Suppressor macrophage treated with lipopolysaccharide for 4 hours (primary cell): ENCODE data around the gene SLC39A8.
"Not testable (repeated sequence)": the region's sequence is repeated elsewhere in the genome, so short reads cannot be mapped to it uniquely, and the experiment has no call there.

Source experiments
- DNase-seq: peaks from one replicate; pipeline ENCODE4 v3.0.0-alpha.2; 2020

SLC39A8 gene

DNA sequence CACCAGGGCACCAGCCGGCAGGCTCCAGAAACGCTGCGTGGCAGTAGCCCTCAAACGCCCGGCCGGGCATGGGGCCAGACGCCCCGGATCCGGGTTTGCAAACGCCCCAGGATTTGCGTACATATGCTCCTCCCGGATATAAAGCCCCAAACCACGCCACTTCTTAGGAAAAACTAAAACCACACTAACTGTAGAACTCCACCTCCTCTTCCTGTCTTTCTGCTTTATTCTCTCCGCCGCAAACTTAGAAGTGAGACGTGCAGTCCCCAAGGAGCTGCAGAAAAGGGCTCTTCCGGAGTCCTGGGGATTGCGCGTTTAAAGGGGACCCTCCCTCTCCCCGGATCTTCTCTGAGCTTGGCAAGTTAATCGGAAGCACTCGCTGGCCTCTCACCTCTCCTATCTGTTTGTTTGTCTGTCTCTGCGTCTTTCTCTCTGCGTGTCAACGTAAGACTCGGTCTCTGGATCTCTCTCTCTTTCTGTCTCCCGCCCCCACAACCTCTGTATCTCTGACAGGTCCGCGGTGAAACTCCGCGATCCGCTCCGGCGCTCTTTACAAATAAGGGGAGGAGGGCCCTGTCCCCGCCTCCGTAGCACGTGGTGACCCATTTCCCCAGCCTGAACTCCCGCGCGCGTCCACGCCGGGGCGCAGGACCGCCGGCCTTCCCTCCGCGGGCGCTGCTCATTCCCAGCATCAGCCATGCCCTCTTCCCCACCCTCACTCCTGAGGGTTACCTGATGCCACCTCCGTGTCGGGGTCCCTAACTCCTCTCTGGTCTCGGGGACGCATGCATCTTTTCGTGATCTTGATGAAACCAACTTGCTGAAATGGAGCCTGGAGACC, at the start of gene SLC39A8:
Gene SLC39A8 (minus strand): TSS at position 529 of the 841 bp plus-strand sequence. CDS start 820 bp downstream, outside the sequence.
- peak; percentile 94 for DNase-seq

DNA sequence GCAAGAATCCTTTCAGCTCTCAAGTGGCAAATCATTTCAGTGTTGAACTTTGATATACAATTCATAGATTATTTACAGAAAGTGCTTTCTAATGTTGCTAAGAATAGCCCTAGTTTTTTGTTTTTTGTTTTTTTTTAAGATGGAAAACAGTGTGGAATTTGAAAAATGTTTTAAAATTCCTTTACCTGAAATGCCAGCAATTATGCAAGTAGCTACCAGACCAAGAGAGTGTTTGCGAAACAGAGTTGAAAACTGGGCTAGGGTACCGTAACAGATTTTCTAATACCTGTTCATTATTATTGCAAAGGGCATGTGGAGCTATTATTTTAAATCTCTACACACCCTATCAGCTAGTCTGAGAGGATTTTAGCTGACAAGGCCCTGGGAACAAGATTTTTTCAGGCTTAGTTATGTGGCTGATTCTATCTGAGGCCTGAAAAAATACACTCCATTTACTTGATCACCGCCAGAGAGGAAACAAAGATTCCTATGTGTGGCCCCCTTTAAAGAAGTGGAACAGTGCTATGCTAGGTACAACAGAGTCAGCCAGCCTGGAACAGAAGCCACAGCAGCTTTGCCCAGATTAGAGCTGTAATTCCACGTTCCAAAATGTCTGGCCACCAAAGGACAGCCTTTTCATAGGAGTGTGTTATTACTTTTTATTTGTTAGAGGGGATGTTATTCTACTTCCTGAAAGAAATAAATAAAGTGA, 46.9 kb upstream of the SLC39A8 start:
- DNase-seq = no peak

DNA sequence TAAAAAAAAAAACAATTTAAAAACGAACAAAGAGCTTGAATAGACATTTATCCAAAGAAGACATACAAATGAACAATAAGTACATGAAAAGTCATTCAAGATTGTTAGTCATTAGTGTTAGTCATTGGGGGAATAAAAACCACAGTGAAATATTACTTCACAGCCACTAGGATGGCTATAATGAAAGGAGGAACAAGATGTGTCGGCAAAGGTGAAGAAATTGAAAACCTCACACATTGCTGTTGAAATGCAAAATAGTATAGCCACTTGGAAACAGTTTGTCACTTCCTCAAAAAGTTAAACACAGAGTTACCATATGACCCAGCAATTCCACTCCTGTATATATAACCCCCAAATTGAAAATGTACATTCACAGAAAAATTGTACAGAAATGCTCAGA, 45.2 kb upstream of the SLC39A8 start:
- DNase-seq = peak; percentile 93

DNA sequence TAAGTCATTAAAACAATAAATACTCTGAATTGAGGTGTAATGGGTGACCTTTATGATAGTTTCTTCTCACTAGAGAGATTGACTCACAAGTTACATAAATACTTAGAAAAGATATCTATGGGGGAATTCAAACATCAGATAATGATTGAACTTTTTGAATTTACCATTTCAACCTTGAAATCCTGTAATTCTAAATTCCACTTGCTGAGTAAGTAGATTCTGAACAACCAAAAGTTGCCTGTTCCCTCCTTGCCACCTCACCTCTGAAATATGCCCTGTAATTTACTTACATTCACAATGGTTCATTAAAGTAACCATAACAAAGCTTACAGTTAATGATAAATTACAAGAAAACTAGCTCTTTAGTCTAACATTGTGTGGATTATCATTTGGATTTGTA, 43.3 kb upstream of the SLC39A8 start:
- no peak for DNase-seq

DNA sequence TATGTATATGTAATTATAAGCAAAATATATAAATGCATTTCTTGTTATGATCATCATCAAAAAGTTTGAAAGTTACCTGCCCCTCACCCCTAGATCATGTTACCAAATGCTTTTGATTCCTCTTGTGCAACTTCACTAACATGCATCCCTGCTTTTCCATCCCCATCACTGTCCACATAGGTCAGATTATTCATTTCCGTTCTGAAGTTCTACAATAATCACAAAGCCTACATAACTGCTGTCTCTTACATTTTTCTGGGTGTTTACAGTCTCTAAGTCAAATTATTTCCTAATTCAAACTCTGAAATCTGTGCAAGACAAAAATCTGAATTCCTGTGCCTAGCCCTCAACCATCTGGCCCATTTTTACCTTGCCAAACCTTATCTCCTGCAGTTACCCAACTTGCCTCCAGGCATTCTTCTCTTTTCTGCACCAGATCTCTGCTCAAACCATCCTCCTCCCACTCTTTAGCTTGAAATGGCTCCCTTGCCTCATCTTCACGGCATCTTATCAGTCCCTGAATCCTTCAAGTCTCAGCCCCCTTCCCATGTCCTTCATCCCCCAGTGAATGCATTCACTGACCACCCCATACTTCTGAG, 42.4 kb upstream of the SLC39A8 start:
- no peak for DNase-seq

DNA sequence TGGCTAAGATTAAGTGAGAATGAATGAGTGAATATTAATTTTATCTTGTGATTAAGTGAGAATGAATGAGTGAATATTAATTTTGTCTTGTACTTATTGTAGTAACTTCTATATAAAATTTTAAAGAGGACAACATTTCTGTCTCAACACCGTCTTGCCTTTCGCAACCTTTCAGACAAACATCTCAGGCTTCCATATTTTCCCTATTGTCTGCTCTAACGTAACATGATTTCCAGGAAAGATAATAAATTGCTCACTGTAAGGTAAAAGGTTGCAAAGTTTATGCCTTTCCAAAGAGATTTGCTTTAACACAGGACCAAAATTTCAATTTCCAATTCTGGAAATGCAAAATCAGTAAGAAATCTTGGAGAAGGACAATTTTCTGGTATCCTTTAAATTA, 41.7 kb upstream of the SLC39A8 start:
- DNase-seq = no peak

DNA sequence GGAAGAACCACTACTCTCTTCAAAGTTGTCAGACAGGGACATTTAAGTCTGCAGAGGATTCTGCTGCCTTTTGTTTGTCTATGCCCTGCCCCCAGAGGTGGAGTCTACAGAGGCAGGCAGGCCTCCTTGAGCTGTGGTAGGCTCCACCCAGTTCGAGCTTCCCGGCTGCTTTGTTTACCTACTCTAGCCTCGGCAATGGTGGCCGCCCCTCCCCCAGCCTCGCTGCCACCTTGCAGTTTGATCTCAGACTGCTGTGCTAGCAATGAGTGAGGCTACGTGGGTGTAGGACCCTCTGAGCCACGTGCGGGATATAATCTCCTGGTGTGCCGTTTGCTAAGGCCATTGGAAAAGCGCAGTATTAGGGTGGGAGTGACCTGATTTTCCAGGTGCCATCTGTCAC, 35.0 kb upstream of the SLC39A8 start:
- not testable (repeated sequence) for DNase-seq

DNA sequence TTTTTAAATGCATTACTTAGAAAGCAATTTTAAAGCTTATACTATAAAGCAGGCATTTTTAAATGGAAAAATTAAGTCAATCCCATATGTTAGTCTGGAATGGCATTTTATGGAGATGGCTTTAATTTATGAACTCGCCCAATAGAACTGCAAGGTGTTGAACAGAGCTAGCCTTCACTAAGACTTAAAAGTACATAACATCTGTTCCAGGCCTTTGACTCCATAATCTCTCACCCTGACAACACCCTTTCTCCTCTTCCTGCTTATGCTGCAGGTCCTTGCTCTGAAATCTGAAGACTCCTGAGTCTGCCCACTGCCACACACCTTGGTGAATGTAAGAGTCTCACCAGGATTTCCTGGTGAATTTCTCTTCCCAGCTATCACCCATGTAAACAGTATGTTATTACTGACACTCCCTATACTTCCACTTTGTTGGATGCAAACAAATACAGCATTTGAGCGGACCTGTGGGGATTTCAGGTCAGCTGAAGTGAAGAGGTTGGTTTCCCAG, 17.7 kb upstream of the SLC39A8 start:
- no peak for DNase-seq

DNA sequence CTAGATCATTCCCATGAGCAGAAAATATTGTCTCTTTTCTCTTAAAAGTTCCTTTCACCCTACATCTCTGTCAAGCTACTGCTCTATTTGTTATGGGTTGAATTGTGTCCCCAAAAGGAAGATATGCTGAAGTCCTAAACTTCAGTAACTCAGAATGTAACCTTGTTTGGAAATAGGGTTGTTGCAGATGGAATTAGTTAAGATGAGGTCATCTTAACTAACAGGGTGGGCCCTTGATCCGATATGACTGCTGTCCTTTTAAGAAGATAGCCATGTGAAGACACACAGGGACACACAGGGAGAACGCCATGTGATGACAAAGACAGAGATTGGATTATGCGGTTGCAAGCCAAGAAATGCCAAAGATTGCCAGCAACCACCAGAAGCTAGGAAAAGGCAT, 12.8 kb upstream of the SLC39A8 start:
- DNase-seq = no peak

DNA sequence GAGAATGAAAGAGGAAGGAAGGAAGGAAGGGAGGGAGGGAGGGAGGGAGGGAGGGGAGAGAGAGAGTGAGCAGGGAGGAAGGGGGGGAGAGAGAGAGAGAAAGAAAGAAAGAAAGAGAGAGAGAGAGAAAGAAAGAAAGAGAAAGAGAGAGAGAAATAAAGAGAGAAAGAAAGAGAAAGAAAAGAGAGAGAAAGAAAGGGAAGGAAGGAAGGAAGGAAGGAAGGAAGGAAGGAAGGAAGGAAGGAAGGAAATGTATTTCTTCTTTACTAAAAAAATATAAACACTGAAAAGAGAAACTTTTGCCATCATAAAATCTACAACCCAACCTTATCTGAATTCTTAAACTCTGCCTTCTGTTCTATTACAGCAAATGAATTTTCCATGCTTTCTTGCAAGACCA, 12.4 kb upstream of the SLC39A8 start:
- not testable (repeated sequence) for DNase-seq

DNA sequence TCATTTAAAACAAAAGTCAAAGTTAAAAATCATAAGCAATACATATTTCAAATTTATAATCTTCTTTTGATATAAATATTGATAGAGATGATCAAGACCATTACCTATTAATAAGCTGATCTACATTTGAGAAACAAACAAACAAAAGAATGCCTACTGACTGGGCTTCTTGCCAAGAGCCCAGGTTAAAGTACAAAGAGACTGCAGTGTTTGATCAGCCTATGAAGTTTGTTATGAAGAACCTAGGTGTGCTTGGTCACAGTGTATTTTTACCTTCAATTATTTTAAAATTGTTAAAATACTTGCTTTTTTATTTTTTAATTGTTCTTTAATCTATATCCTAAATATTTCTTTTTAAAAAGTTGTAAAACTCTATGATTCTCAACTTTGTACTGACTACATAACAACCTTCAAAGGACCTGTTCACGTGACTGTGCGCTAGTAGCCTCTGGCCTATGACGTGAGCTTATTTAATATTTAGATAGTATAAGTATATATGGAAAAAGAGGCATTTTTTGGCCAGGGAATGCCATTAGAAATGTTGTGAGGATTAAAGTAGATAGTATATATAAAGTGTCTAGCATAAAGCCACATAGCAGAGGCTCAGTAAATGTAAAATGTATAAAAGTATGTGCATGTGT, 11.4 kb upstream of the SLC39A8 start:
- no peak for DNase-seq

DNA sequence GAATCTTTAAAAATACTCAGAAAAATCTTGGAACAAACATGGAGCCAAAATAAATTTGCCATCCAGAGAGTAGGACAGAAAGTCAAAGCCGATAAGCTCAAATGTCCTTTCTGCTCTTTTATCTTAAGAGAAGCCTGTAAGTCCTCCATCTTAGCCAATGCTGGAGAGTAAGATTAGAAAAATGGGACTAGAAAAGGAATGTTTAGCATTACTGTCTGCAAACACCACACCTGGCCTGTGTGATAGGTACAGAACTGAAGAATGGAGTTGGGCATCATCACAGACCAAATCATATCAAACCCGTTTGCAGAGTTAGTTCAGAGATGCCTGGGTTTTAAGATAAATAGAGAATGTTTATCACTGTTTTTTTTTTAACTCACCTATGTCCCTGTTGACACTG, 10.5 kb upstream of the SLC39A8 start:
- DNase-seq = no peak

DNA sequence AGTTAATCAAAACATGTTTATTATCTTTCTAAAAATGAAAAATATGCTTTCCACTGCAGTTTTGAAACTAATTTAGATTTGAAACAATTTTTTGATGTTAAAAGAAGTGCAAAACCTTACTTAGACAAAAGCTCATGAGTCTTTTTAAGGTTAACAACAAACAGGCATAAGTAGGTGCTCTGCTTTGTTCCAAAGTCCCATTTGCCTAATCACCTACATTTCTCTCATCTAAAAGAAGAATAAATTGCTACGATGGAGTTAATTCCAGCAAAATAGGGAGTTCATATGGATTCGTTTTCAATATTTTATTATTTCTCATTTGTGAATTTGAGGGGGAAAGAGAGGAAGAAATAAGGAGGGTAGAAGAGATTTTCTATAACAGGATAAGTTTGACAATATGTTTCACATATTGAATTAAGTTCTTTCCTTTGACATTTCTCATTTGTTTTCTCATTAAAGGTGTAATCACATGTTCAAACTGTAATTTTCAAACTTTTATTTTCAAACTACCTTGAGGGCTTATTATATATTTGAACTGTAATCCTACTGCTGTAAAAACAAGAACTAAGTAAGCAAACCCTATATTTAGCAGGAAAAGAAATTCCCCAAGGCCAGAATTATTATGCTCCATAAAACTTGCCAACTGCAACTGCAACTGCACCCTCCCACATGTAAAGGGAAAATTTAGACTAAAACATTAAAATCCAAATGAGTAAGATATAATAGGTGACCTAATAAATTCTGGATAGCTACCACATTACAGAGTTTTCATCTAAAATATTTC, 9.6 kb upstream of the SLC39A8 start:
- DNase-seq = no peak

DNA sequence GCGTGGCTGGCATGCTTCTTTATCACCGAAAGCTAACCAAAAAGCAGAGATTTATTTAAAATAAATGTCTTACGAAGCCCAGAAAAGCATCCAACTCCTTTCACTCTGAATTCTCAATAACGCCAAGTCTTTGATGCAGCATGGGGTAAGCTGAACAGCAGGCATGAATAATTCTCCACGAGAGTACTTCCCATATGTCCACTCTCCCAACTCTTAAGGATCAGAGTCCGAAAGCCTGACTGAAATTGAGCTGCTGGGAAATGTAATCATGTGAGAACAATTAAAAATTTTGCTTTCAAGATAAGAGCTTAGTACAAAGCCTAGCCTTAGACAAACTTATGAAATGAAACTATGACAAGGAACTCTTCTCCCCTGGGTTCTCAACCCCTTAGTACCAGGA, 7.5 kb upstream of the SLC39A8 start:
- DNase-seq = no peak

DNA sequence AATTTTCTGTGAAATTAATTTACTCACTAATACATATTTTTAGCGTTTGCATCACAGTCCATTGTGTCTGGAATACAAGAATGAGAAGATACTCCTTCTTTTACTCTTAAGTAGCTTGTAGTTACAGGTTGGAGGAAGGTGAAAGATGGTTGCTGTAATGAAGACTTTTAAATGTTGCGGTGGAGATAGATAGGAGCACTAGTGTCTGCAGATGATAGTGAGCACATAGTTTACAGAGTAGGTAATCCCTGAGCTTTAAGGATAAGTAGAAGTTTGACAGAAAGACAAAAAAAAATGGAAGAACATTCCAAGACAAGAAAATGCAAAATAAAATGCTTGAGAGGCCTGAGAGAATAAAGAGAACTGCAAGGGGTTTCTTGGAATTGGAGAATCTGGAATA, 5.4 kb upstream of the SLC39A8 start:
- no peak for DNase-seq

DNA sequence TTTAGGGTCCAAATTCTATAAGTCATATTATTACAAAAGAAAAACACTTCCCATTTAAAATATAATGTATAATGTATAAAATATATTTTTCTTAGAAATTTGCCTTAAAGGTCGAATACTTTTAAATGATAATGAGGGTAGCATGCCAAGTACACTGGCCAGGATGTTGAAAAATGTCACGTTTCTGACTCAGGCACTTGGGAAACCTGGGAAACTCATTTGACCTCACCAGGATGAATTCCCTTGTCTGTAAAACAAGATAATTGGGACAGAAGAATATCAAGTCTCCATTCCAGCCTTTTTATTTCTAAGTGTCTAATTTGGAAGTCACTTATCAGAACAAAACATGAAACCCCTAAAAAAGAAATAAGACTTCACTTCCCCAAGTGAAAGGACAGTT, 3.4 kb upstream of the SLC39A8 start:
- DNase-seq = no peak

DNA sequence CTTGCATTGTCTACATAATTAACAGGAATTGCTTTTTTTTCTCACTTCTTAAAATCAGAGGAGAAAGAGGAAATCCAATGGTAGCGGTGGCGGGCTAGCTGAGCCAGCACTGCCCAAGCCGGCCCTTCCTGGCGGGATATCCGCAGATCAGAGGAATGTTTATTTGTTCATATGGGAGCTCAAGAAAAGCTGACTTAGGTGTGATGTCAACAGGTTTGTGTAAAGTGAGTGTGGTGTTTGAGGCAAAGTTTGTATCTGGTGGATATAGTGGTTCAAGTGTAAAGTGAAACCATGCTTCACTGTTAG, 466 bp upstream of the SLC39A8 start:
- DNase-seq = peak; percentile 53

DNA sequence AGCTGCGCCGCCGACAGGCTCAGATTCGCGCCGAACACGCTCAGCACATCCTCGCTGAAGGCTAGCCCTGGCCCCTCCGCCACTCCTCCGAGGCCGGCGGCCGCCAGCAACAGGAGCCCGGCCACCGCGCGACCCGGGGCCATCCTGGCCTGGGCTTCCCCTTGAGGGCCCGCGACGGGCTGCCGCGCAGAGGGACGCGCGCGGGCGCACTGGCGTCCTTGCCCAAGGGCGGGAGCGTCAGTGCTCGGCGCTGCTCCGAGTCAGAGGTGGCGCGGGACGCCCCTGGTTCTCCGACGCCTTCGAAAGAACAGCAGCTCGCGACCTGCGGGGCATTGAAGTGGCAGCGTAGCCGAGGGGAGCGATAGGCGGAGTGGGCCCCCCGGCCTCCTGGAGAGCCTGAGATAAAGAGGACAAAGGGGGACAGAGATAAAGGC, 745 bp downstream of the SLC39A8 start:
- peak; percentile 81 for DNase-seq

DNA sequence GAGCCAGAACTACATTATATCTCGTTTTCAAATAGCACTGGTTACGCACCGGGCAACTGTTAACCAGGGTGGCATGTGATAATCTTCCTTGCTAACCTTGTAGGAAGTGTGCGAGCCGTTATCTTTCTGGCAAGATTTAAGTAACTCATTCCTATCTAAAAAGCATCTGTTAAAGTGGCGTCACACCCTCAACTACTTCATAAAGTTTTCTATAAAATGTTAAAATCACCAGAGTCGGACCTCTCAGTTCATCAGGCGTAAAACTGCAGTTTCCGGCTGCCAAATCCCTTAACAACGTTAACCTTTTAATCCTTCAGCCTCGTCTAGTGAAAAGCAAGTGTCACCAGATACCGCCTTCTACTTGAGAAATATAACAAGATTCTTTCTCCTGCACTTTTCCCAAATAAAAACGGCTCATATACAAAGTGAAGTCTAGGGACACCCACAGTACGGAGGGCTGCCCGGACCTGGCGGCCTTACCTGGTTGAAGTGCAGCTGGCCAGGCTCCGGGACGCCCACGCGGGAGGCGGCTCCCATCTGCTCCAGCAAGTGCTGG, 1.2 kb downstream of the SLC39A8 start:
- DNase-seq = peak; percentile 18

DNA sequence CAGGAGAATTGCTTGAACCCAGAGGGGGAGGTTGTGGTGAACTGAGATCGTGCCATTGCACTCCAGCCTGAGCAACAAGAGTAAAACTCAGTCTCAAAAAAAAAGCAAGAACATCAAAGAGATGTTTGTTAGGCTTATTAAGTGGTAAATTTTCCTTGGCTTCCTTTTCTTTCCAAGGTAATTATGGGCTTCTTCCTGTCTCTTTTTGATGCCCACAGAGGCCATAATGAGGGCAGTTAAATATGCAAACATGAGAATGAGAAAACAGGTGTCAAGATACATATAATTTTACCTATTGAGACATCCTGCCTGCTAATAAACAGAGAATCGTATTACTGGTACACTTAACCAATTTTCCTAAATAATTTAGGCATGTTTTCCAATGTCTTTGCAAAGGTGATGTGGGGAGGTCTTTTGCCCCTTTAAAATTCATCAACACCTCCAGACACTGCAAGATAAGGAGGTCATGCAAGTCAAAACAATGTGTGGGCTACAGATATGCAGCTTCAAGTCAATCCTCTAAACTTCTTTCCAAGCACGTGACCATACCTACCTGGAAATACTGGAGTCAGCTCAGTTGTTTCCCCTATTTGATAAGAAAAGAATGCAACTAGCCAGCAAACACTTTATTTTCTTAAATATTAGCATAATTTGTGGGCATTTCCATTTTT, 2.7 kb downstream of the SLC39A8 start:
- no peak for DNase-seq

DNA sequence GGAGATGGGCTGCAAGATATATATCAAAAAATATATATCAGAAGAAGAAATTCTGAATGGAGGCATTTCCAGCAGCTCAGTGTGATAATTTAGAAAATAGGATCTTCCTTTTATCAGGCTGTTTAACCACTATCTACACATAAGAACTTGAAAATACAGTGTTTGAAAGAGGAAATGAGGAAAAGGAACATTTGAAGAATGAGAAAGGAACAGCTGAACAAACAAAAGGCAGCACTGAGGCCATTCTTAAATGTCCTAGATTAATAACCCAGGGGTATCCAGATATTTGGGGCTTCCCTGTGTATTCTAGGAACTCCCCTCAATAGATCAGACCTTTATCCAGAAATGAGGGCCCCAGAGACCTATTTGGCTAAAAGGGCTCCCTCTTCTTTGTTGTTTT, 4.1 kb downstream of the SLC39A8 start:
- no peak for DNase-seq

DNA sequence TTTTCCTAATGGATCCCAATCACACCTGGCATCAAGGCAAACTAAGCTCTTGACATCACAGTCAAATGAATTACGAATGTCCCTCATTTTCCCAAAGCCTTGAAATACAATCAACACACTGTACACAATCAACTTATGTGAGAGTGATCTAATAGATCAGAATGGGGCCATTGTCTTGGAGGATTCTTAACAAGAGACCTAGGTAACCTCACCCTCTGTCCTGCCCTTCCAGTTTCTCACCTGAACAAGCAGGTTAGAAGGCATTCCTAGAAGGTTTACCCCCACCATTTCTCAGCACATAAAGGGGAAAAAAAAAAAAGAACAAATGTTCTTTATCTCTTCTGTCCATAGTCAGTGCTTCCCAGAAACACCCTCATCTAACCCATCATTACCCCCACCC, 6.3 kb downstream of the SLC39A8 start:
- no peak for DNase-seq
